Measurements from ENCODE around the gene ANKRD33. TPM values are rescaled to one million over a fixed set of nuclear protein-coding genes. Genes with fewer than 3 reads are reported as not detected.

Gene ANKRD33
- total RNA-seq, 5 donors from 2014 or later (not counting 1 experiment from before 2014, with no cell fraction given) = not detected

DNA sequence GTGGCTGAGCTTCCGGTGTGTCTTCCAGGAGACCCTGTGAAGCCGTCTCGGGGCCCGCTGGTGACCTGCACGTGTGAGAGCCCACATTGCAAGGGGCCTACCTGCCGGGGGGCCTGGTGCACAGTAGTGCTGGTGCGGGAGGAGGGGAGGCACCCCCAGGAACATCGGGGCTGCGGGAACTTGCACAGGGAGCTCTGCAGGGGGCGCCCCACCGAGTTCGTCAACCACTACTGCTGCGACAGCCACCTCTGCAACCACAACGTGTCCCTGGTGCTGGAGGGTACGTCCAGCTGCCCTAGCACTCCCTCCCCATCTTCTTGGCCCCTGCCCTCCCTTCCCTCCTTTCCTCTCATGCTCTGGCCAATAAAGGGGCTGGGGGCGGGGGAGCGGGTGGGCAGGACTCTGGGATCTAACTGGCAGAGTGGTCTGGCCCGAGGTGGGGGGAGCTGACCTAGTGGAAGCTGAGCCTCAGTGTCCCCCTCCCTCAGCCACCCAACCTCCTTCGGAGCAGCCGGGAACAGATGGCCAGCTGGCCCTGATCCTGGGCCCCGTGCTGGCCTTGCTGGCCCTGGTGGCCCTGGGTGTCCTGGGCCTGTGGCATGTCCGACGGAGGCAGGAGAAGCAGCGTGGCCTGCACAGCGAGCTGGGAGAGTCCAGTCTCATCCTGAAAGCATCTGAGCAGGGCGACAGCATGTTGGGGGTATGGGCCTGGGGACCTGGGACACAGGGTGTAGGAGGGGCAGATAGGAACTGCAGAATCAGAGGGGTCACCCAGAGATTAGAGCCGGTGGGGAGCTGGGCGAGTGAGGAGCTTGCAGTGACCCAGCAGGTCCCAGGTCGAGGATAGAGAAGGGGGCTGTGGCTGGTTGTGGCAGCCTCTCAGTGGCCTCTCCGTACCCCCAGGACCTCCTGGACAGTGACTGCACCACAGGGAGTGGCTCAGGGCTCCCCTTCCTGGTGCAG, 25.4 kb downstream of the ANKRD33 start:
- ChIA-PET CTCF (no interaction called here), POLR2A (interaction anchor here in 1 of 2 donors (0.7 kb wide), 1 partner anchor 492 kb away, joined by 9 read pairs; no protein-coding TSS in a partner anchor)
- Mint-ChIP-seq H3K4me1 (no peaks in the 10 kb centered on the region), H3K27me3 (peaks cover 11 to 13% of the 10 kb centered on the region in 2 donors), H3K36me3 (no peaks in the 10 kb centered on the region), H3K9me3 (no peaks in the 10 kb centered on the region), H3K4me3 (no peak overlapping the region), H3K27ac (no peak overlapping the region)
- H3K27me3 ChIP-seq (replicated peaks in 1 of 2; ENCODE audit: control insufficient read depth in 2 of 2, extremely low read depth in 1 of 2, insufficient read depth in 2 of 2, low read length in 1 of 2) = peaks cover 0 to 34% of the 10 kb centered on the region in 2 experiments
- DNase-seq (no peak), ATAC-seq (replicated peaks in 1 of 4) (no peak)
- WGBS (ENCODE audit: insufficient coverage) = 80% methylated on average over 20 of the region's 30 CpGs
- H3K27ac ChIP-seq (ENCODE audit: low read length) = no peak overlapping the region
- H3K4me1 ChIP-seq (ENCODE audit: control insufficient read depth in 1 of 2, extremely low read depth in 1 of 2, insufficient read depth in 2 of 2, low read length in 2 of 2) = no peaks in the 10 kb centered on the region
- H3K4me3 ChIP-seq (ENCODE audit: control insufficient read depth in 1 of 2, extremely low read depth in 1 of 2, low read length in 1 of 2) = no peak overlapping the region
- no peaks in the 10 kb centered on the region for H3K36me3 ChIP-seq (ENCODE audit: control insufficient read depth in 2 of 2, extremely low read depth in 1 of 2, insufficient read depth in 1 of 2, low read length in 1 of 2)
- no peaks in the 10 kb centered on the region for H3K9me3 ChIP-seq

DNA sequence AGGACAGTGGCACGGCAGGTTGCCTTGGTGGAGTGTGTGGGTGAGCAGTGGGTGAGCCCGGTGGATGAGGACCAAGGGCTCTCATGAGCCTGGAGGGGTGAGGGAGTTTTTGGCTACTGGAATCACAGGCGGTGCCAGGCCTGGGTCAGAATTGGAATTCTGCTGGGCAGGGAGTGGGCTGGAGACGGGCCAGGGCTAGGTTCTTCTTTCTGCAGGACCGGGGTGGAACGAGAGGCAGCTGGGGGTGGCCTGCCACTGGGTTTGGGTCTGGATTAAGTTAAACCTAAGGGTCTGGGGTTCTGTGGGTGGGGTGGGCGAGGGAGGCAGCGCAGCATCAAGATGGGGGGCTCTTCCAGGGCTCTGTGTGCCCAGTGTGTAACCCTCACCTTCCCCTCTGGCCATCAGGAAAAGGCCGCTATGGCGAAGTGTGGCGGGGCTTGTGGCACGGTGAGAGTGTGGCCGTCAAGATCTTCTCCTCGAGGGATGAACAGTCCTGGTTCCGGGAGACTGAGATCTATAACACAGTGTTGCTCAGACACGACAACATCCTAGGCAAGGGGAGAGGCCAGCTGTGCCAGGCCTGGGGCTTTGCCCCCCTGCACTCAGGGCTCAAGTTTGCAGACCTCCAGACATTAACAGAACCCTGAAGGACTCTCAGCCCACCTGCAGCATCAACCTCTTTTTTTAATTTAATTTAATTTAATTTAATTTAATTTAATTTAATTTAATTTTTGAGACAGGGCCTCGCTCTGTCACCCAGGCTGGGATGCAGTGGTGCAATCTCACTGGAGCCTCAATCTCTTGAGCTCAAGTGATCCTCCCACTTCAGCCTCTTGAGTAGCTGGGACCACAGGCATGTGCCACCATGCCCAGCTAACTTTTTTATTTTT, 26.4 kb downstream of the ANKRD33 start:
- H3K4me3 Mint-ChIP-seq = no peak overlapping the region
- Histone ChIP-seq H3K4me3 (ENCODE audit: control insufficient read depth in 1 of 2, extremely low read depth in 1 of 2, low read length in 1 of 2) (no peak overlapping the region), H3K36me3 (ENCODE audit: control insufficient read depth in 2 of 2, extremely low read depth in 1 of 2, insufficient read depth in 1 of 2, low read length in 1 of 2) (no peaks in the 10 kb centered on the region), H3K27me3 (replicated peaks in 1 of 2; ENCODE audit: control insufficient read depth in 2 of 2, extremely low read depth in 1 of 2, insufficient read depth in 2 of 2, low read length in 1 of 2) (peaks cover 0 to 27% of the 10 kb centered on the region in 2 experiments), H3K4me1 (ENCODE audit: control insufficient read depth in 1 of 2, extremely low read depth in 1 of 2, insufficient read depth in 2 of 2, low read length in 2 of 2) (no peaks in the 10 kb centered on the region), H3K27ac (ENCODE audit: low read length) (no peak overlapping the region), H3K9me3 (no peaks in the 10 kb centered on the region)
- 85% methylated on average over 15 of the region's 17 CpGs for WGBS (ENCODE audit: insufficient coverage)
- ChIA-PET CTCF (no interaction called here), POLR2A (no interaction called here)
- no peak overlapping the region for H3K27ac Mint-ChIP-seq
- H3K27me3 Mint-ChIP-seq = peaks cover 4 to 7% of the 10 kb centered on the region in 2 donors
- DNase-seq = no peak
- no peak for ATAC-seq (replicated peaks in 1 of 4)
- H3K36me3 Mint-ChIP-seq = no peaks in the 10 kb centered on the region
- no peaks in the 10 kb centered on the region for H3K9me3 Mint-ChIP-seq
- H3K4me1 Mint-ChIP-seq = no peaks in the 10 kb centered on the region

DNA sequence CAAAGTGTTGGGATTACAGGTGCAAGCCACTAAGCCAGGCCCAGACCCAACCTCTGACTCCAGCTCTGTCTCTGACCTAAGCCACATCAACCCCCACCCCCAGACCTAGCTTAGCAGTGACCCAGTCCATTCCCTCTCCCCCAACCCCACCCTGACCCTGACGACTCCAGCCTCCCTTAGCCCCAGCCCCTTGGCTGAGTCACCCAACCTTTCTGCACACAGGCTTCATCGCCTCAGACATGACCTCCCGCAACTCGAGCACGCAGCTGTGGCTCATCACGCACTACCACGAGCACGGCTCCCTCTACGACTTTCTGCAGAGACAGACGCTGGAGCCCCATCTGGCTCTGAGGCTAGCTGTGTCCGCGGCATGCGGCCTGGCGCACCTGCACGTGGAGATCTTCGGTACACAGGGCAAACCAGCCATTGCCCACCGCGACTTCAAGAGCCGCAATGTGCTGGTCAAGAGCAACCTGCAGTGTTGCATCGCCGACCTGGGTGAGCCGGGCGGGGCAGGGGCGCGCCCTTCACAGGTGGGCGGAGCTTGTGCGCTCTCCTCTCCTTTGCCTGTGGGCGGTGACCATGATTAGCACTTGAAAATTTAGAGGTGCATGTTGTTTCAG, 27.2 kb downstream of the ANKRD33 start:
- ATAC-seq (replicated peaks in 1 of 4) = no peak
- H3K4me1 Mint-ChIP-seq = no peaks in the 10 kb centered on the region

DNA sequence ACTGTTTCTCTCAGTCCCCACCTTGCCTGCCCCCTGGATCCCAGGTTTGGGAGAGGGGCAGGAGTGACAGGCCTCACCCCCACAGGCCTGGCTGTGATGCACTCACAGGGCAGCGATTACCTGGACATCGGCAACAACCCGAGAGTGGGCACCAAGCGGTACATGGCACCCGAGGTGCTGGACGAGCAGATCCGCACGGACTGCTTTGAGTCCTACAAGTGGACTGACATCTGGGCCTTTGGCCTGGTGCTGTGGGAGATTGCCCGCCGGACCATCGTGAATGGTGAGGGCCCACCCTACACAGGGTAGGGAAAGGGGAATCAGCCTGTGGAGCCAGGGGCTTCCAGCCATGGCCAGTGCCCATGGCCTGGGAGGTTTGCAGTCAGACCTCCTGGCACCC, 28.0 kb downstream of the ANKRD33 start:
- Mint-ChIP-seq H3K27ac (no peak overlapping the region), H3K4me1 (no peaks in the 10 kb centered on the region), H3K9me3 (no peaks in the 10 kb centered on the region), H3K27me3 (peaks cover 4% of the 10 kb centered on the region in 2 donors), H3K4me3 (no peak overlapping the region), H3K36me3 (no peaks in the 10 kb centered on the region)
- 100% methylated on average over 8 of the region's 11 CpGs for WGBS (ENCODE audit: insufficient coverage)
- Histone ChIP-seq H3K4me1 (ENCODE audit: control insufficient read depth in 1 of 2, extremely low read depth in 1 of 2, insufficient read depth in 2 of 2, low read length in 2 of 2) (no peaks in the 10 kb centered on the region), H3K9me3 (no peaks in the 10 kb centered on the region), H3K36me3 (ENCODE audit: control insufficient read depth in 2 of 2, extremely low read depth in 1 of 2, insufficient read depth in 1 of 2, low read length in 1 of 2) (no peaks in the 10 kb centered on the region), H3K27me3 (replicated peaks in 1 of 2; ENCODE audit: control insufficient read depth in 2 of 2, extremely low read depth in 1 of 2, insufficient read depth in 2 of 2, low read length in 1 of 2) (peaks cover 0 to 26% of the 10 kb centered on the region in 2 experiments), H3K27ac (ENCODE audit: low read length) (no peak overlapping the region), H3K4me3 (ENCODE audit: control insufficient read depth in 1 of 2, extremely low read depth in 1 of 2, low read length in 1 of 2) (no peak overlapping the region)
- ATAC-seq (replicated peaks in 1 of 4) (no peak), DNase-seq (no peak)
- ChIA-PET CTCF (no interaction called here), POLR2A (no interaction called here)

More for the DNA sequence above, 27.2 kb downstream of the ANKRD33 start:
- Histone ChIP-seq H3K9me3 (no peaks in the 10 kb centered on the region), H3K36me3 (ENCODE audit: control insufficient read depth in 2 of 2, extremely low read depth in 1 of 2, insufficient read depth in 1 of 2, low read length in 1 of 2) (no peaks in the 10 kb centered on the region), H3K27ac (ENCODE audit: low read length) (no peak overlapping the region), H3K4me1 (ENCODE audit: control insufficient read depth in 1 of 2, extremely low read depth in 1 of 2, insufficient read depth in 2 of 2, low read length in 2 of 2) (no peaks in the 10 kb centered on the region), H3K27me3 (replicated peaks in 1 of 2; ENCODE audit: control insufficient read depth in 2 of 2, extremely low read depth in 1 of 2, insufficient read depth in 2 of 2, low read length in 1 of 2) (peaks cover 0 to 26% of the 10 kb centered on the region in 2 experiments), H3K4me3 (ENCODE audit: control insufficient read depth in 1 of 2, extremely low read depth in 1 of 2, low read length in 1 of 2) (no peak overlapping the region)
- Mint-ChIP-seq H3K36me3 (no peaks in the 10 kb centered on the region), H3K4me3 (no peak overlapping the region), H3K27ac (no peak overlapping the region), H3K27me3 (peaks cover 4% of the 10 kb centered on the region in 2 donors), H3K9me3 (no peaks in the 10 kb centered on the region)
- ChIA-PET POLR2A (no interaction called here), CTCF (no interaction called here)
- WGBS (ENCODE audit: insufficient coverage) = 95% methylated on average over 26 of the region's 28 CpGs
- no peak for DNase-seq

DNA sequence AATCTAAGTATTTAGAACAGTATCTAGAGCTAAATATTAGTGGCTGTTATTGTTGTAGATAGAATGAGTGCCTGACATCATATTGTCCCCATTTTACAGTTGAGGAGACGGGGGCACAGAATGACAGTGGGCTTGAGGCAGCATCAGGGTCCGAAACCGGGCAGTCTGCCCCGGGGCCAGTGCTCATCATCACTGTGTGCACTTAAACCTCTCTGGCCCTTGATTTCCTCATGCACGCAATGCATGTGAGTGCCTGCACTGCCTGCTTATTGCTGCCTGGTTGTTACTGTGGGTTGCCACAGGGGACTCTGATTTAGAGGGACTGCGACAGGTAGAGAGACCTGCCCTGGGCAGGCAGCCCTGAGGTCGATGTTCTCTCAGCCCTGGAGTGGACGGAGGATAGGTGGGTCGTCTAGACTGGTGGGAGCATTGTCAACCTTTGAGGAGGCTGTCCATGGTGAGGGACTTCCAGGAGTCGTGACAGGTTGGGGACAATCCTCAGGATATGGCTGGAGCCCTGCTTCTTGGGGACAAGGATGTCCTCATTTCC, 29.2 kb downstream of the ANKRD33 start:
- Histone ChIP-seq H3K27me3 (replicated peaks in 1 of 2; ENCODE audit: control insufficient read depth in 2 of 2, extremely low read depth in 1 of 2, insufficient read depth in 2 of 2, low read length in 1 of 2) (peaks cover 0 to 21% of the 10 kb centered on the region in 2 experiments), H3K4me1 (ENCODE audit: control insufficient read depth in 1 of 2, extremely low read depth in 1 of 2, insufficient read depth in 2 of 2, low read length in 2 of 2) (no peaks in the 10 kb centered on the region), H3K27ac (ENCODE audit: low read length) (no peak overlapping the region), H3K36me3 (ENCODE audit: control insufficient read depth in 2 of 2, extremely low read depth in 1 of 2, insufficient read depth in 1 of 2, low read length in 1 of 2) (no peaks in the 10 kb centered on the region), H3K9me3 (no peaks in the 10 kb centered on the region), H3K4me3 (ENCODE audit: control insufficient read depth in 1 of 2, extremely low read depth in 1 of 2, low read length in 1 of 2) (no peak overlapping the region)
- H3K27me3 Mint-ChIP-seq = peaks cover 2 to 4% of the 10 kb centered on the region in 2 donors
- H3K27ac Mint-ChIP-seq = no peak overlapping the region
- POLR2A ChIA-PET = no interaction called here
- WGBS (ENCODE audit: insufficient coverage) = 77% methylated on average over 10 of the region's 10 CpGs
- H3K4me1 Mint-ChIP-seq = no peaks in the 10 kb centered on the region
- CTCF ChIA-PET = no interaction called here
- ATAC-seq (replicated peaks in 1 of 4) (no peak), DNase-seq (no peak)
- H3K36me3 Mint-ChIP-seq = no peaks in the 10 kb centered on the region
- H3K9me3 Mint-ChIP-seq = no peaks in the 10 kb centered on the region
- no peak overlapping the region for H3K4me3 Mint-ChIP-seq
